HCT116 (cell line): ENCODE results near the gene ST3GAL3. TPM values are rescaled to one million over a fixed set of nuclear protein-coding genes. Genes with fewer than 3 reads are reported as not detected.

ENCODE experiments used
- ATAC-seq: fragments of 200-7000 bp; cut with Tn5 transposase; 2 replicates; pipeline ENCODE4 v1.9.1; 2020; ENCODE audit warnings: mild to moderate bottlenecking, moderate library complexity
- BruUV-seq: library from RNA; stranded (reverse); fragments of 400-500 nt; replicated peaks from 2 replicates; lab custom pipeline; 2021; lab: Mats Ljungman, UMichigan
- CTCF ChIA-PET: fragments of 300-600 bp; sonication (Branson Sonifier 250); formaldehyde crosslinking; loops from one replicate; lab custom pipeline; 2021; ENCODE audit warnings: antibody characterized with exemption; lab: Charles Lee
- POLR2A ChIA-PET: fragments of 300-600, 350-600 bp; sonication (Branson Sonifier 250); formaldehyde crosslinking; loops from one replicate; lab custom pipeline; 2021; ENCODE audit warnings: antibody characterized with exemption; lab: Charles Lee
- RAD21 ChIA-PET, 2 experiments: fragments of 300-600 bp; sonication (Branson Sonifier 250); formaldehyde crosslinking; loops; one replicate each; lab custom pipeline; 2023; ENCODE audit warnings: low total read pairs in 2 of 2; ENCODE audit not compliant: uncharacterized antibody in 2 of 2, unreplicated experiment in 2 of 2, low non-redundant PET in 1 of 2; lab: Charles Lee
- DNase-seq: peaks from one replicate; pipeline ENCODE4 v3.0.0-alpha.2; 2010; ENCODE audit warnings: low read depth, low spot score
- H2AFZ ChIP-seq: fragments of 200-600 bp; shearing (Covaris generic), sonication (generic); 2 replicates; pipeline ENCODE4 v1.6.1; 2017; ENCODE audit warnings: low read depth, mixed run types, mixed read lengths, antibody characterized with exemption, low read length; ENCODE audit not compliant: poor library complexity, severe bottlenecking
- H3K27ac ChIP-seq: 2 replicates; pipeline ENCODE4 v1.5.1; 2012; ENCODE audit warnings: low read depth, low read length
- H3K27me3 ChIP-seq: fragments of 200-600 bp; sonication (generic); 2 replicates; pipeline ENCODE4 v1.6.1; 2016; ENCODE audit warnings: mixed run types, low read length, mixed read lengths; ENCODE audit not compliant: insufficient read depth
- H3K36me3 ChIP-seq, 2 experiments: fragments of 200-500 bp in 1 of 2; fragments of 200-600 bp in 1 of 2; sonication (Bioruptor generic) in 1 of 2; sonication (generic) in 1 of 2; 2 replicates each; pipeline versions ENCODE4 v1.5.1 to v1.6.1; 2014 to 2016; ENCODE audit warnings: low read length in 2 of 2, inconsistent platforms in 1 of 2, mixed read lengths in 1 of 2, mixed run types in 1 of 2; ENCODE audit not compliant: insufficient read depth in 2 of 2, control insufficient read depth in 1 of 2
- H3K4me1 ChIP-seq, 2 experiments: fragments of 200-600 bp in 1 of 2; sonication (generic) in 1 of 2; 2 replicates each; pipeline versions ENCODE4 v1.5.1 to v1.6.1; 2012 to 2017; ENCODE audit warnings: low read length in 2 of 2, inconsistent platforms in 1 of 2, mild to moderate bottlenecking in 1 of 2, mixed read lengths in 1 of 2, mixed run types in 1 of 2, moderate library complexity in 1 of 2; ENCODE audit not compliant: insufficient read depth in 2 of 2, control insufficient read depth in 1 of 2
- H3K4me2 ChIP-seq: fragments of 200-600 bp; sonication (generic); 2 replicates; pipeline ENCODE4 v1.6.1; 2017; ENCODE audit warnings: mixed run types, low read length, mixed read lengths
- H3K4me3 ChIP-seq, 2 experiments: fragments of 200-600 bp in 1 of 2; sonication (generic) in 1 of 2; replicated peaks in 1 of 2; 2 replicates each; pipeline ENCODE4 v1.5.1; 2011 to 2016; ENCODE audit warnings: low read length in 2 of 2, control low read depth in 1 of 2, low read depth in 1 of 2, mild to moderate bottlenecking in 1 of 2, mixed read lengths in 1 of 2, mixed run types in 1 of 2
- H3K79me2 ChIP-seq: fragments of 200-600 bp; sonication (generic); 2 replicates; pipeline ENCODE4 v1.6.1; 2017; ENCODE audit warnings: mild to moderate bottlenecking, mixed run types, low read length, moderate library complexity, mixed read lengths; ENCODE audit not compliant: insufficient read depth
- H3K9ac ChIP-seq: fragments of 200-600 bp; sonication (generic); 2 replicates; pipeline ENCODE4 v1.6.1; 2016; ENCODE audit warnings: low read length, mixed read lengths
- H3K9me2 ChIP-seq: fragments of 200-600 bp; sonication (generic), shearing (Covaris generic); 2 replicates; pipeline ENCODE4 v1.6.1; 2017; ENCODE audit warnings: mixed run types, mild to moderate bottlenecking, moderate library complexity; ENCODE audit not compliant: insufficient read depth
- H3K9me3 ChIP-seq, 2 experiments: fragments of 200-500 bp in 1 of 2; fragments of 200-600 bp in 1 of 2; sonication (Bioruptor generic) in 1 of 2; sonication (generic) in 1 of 2; 2 replicates each; pipeline ENCODE4 v1.6.1; 2014 to 2017; ENCODE audit warnings: low read length in 2 of 2, mixed read lengths in 2 of 2, inconsistent platforms in 1 of 2, low read depth in 1 of 2, mild to moderate bottlenecking in 1 of 2, mixed run types in 1 of 2, moderate library complexity in 1 of 2; ENCODE audit not compliant: control insufficient read depth in 1 of 2, insufficient read depth in 1 of 2
- H4K20me1 ChIP-seq: fragments of 200-600 bp; sonication (generic), shearing (Covaris generic); 2 replicates; pipeline ENCODE4 v1.6.1; 2017; ENCODE audit warnings: mixed run types, mild to moderate bottlenecking, moderate library complexity; ENCODE audit not compliant: insufficient read depth
- EGR1 ChIP-seq: IDR thresholded peaks from 2 replicates; pipeline ENCODE4 v1.6.1; 2012; ENCODE audit warnings: low read depth
- FOSL1 ChIP-seq: IDR thresholded peaks from 2 replicates; pipeline ENCODE4 v1.6.1; 2012; ENCODE audit warnings: low read depth
- POLR2A ChIP-seq: IDR thresholded peaks from 2 replicates; pipeline ENCODE4 v1.7.0; 2011; ENCODE audit warnings: borderline replicate concordance; ENCODE audit not compliant: insufficient read depth, insufficient read length; ENCODE audit errors: extremely low read depth
- RAD21 ChIP-seq: IDR thresholded peaks from 2 replicates; pipeline ENCODE4 v1.6.1; 2012; ENCODE audit warnings: low read depth, mild to moderate bottlenecking
- SIN3A ChIP-seq: IDR thresholded peaks from 2 replicates; pipeline ENCODE4 v1.6.1; 2012; ENCODE audit warnings: low read depth
- YY1 ChIP-seq: IDR thresholded peaks from 2 replicates; pipeline ENCODE4 v1.6.1; 2011; ENCODE audit warnings: low read length, low read depth, moderate library complexity, mild to moderate bottlenecking; ENCODE audit not compliant: insufficient replicate concordance; ENCODE audit errors: extremely low read depth
- ZFX ChIP-seq: fragments of 450-650 bp; IDR thresholded peaks from 2 replicates; pipeline ENCODE4 v1.6.1; 2017
- ZNF274 ChIP-seq: fragments of 200-500 bp; sonication (Bioruptor generic); IDR thresholded peaks from 2 replicates; pipeline ENCODE4 v1.6.1; 2014; ENCODE audit warnings: mild to moderate bottlenecking, low read depth, low read length, inconsistent platforms
- intact Hi-C: fragments of 100-400 bp; cut with micrococcal nuclease; formaldehyde crosslinking; loops from 2 replicates; pipeline ENCODE4 v1.10.0; 2022
- total RNA-seq: library from RNA; stranded (reverse); gene quantifications from one replicate; pipeline ENCODE4 v1.2.1, GENCODE V29; 2021; ENCODE audit not compliant: unreplicated experiment
- TF ChIP-seq, protein P1 (sequence below): IDR thresholded peaks from 2 replicates; pipeline ENCODE4 v1.6.1; 2011; ENCODE audit warnings: mild to moderate bottlenecking, low read length, moderate library complexity; ENCODE audit not compliant: insufficient replicate concordance; ENCODE audit errors: extremely low read depth
- TF ChIP-seq, protein P2 (sequence below): IDR thresholded peaks from 2 replicates; pipeline ENCODE4 v1.6.1; 2012
- TF ChIP-seq, protein P3 (sequence below): IDR thresholded peaks from 2 replicates; pipeline ENCODE4 v1.6.1; 2012; ENCODE audit warnings: low read depth
- TF ChIP-seq, protein P4 (sequence below), 3 experiments: fragments of 200-600 bp in 1 of 3; sonication (generic) in 1 of 3; IDR thresholded peaks in 2 of 3; conservative IDR thresholded peaks in 1 of 3; 2 replicates each; pipeline ENCODE4 v1.5.1; 2012 to 2017; ENCODE audit warnings: low read depth in 2 of 3, low read length in 2 of 3, antibody characterized with exemption in 1 of 3, borderline replicate concordance in 1 of 3, control low read depth in 1 of 3, mild to moderate bottlenecking in 1 of 3, mixed read lengths in 1 of 3, mixed run types in 1 of 3, moderate library complexity in 1 of 3; ENCODE audit not compliant: insufficient read depth in 1 of 3

ST3GAL3 gene
- total RNA-seq, 1 experiment from 2014 or later = 7.2 TPM

DNA sequence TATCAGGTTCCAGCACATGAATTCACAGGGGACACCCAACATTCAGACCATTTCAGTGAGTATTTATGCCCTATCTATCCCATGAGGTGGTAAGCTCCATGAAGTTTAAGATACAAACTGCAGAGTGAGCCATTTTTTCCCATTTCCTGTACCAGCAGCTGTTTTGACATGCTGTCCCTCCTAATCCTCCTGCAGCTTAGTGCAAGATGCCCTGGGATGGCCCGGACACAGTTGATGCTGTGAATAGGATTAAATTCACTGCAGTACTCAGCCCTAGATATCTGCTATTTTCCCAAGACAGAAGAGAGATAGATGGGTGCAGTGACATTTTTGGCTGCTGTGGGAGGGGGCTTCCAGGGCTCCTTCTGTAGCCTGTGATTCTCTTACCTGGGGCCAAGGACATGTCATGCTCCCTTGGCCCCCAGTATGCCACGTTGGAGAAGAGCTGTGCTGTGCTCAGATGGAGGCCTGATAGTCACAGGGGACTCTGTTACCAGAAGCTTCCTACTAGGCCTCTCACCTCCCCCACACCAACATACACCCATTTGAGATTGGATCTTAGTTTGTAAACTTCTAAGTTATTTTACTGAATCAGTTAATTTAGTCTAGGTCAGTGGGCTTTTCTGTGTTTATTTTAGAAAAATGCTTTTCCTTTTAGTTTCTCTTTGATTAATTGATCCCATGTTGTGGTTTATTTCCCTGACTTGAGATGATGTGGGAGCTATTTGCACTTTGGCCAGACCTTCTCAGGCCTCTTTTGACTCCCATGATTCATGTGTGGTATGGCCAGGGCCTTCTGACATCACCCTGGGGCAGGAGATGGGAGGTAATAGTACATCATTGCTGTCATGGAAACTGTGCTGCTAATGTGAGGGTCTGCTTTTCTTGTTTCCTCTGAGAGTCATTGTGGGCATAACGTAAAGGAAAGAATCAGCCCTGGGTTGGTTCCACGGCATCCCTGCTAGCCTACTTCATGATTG lies 92.6 kb downstream of the ST3GAL3 start:
- Histone ChIP-seq H3K4me2 (no peak overlapping the region), H4K20me1 (no peaks in the 10 kb centered on the region), H3K9ac (no peak overlapping the region), H2AFZ (no peak overlapping the region), H3K36me3 (no peaks in the 10 kb centered on the region), H3K4me1 (peaks cover 3 to 13% of the 10 kb centered on the region in 2 experiments; a peak in 2 of 4 replicates), H3K27ac (no peak overlapping the region), H3K9me3 (no peaks in the 10 kb centered on the region), H3K79me2 (no peaks in the 10 kb centered on the region), H3K9me2 (no peaks in the 10 kb centered on the region), H3K27me3 (no peaks in the 10 kb centered on the region), H3K4me3 (no peak overlapping the region)
- ChIA-PET POLR2A (no interaction called here), CTCF (no interaction called here), RAD21 (no interaction called here)
- DNase-seq (no peak), ATAC-seq (no peak)
- intact Hi-C loops = no loop called here
- TF ChIP-seq, protein P1, sequence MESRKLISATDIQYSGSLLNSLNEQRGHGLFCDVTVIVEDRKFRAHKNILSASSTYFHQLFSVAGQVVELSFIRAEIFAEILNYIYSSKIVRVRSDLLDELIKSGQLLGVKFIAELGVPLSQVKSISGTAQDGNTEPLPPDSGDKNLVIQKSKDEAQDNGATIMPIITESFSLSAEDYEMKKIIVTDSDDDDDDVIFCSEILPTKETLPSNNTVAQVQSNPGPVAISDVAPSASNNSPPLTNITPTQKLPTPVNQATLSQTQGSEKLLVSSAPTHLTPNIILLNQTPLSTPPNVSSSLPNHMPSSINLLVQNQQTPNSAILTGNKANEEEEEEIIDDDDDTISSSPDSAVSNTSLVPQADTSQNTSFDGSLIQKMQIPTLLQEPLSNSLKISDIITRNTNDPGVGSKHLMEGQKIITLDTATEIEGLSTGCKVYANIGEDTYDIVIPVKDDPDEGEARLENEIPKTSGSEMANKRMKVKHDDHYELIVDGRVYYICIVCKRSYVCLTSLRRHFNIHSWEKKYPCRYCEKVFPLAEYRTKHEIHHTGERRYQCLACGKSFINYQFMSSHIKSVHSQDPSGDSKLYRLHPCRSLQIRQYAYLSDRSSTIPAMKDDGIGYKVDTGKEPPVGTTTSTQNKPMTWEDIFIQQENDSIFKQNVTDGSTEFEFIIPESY = no peak
- TF ChIP-seq RAD21 = no peak
- TF ChIP-seq ZNF274 = no peak
- TF ChIP-seq SIN3A = no peak
- no peak for TF ChIP-seq POLR2A
- no peak for TF ChIP-seq YY1
- TF ChIP-seq, protein P2, sequence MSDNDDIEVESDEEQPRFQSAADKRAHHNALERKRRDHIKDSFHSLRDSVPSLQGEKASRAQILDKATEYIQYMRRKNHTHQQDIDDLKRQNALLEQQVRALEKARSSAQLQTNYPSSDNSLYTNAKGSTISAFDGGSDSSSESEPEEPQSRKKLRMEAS = no peak
- TF ChIP-seq FOSL1 = no peak
- TF ChIP-seq EGR1 = no peak
- no peak for TF ChIP-seq ZFX
- TF ChIP-seq, protein P3, sequence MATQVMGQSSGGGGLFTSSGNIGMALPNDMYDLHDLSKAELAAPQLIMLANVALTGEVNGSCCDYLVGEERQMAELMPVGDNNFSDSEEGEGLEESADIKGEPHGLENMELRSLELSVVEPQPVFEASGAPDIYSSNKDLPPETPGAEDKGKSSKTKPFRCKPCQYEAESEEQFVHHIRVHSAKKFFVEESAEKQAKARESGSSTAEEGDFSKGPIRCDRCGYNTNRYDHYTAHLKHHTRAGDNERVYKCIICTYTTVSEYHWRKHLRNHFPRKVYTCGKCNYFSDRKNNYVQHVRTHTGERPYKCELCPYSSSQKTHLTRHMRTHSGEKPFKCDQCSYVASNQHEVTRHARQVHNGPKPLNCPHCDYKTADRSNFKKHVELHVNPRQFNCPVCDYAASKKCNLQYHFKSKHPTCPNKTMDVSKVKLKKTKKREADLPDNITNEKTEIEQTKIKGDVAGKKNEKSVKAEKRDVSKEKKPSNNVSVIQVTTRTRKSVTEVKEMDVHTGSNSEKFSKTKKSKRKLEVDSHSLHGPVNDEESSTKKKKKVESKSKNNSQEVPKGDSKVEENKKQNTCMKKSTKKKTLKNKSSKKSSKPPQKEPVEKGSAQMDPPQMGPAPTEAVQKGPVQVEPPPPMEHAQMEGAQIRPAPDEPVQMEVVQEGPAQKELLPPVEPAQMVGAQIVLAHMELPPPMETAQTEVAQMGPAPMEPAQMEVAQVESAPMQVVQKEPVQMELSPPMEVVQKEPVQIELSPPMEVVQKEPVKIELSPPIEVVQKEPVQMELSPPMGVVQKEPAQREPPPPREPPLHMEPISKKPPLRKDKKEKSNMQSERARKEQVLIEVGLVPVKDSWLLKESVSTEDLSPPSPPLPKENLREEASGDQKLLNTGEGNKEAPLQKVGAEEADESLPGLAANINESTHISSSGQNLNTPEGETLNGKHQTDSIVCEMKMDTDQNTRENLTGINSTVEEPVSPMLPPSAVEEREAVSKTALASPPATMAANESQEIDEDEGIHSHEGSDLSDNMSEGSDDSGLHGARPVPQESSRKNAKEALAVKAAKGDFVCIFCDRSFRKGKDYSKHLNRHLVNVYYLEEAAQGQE = no peak
- TF ChIP-seq, protein P4, sequence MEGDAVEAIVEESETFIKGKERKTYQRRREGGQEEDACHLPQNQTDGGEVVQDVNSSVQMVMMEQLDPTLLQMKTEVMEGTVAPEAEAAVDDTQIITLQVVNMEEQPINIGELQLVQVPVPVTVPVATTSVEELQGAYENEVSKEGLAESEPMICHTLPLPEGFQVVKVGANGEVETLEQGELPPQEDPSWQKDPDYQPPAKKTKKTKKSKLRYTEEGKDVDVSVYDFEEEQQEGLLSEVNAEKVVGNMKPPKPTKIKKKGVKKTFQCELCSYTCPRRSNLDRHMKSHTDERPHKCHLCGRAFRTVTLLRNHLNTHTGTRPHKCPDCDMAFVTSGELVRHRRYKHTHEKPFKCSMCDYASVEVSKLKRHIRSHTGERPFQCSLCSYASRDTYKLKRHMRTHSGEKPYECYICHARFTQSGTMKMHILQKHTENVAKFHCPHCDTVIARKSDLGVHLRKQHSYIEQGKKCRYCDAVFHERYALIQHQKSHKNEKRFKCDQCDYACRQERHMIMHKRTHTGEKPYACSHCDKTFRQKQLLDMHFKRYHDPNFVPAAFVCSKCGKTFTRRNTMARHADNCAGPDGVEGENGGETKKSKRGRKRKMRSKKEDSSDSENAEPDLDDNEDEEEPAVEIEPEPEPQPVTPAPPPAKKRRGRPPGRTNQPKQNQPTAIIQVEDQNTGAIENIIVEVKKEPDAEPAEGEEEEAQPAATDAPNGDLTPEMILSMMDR (IDR thresholded peaks at IDR 0.05 in 2 of 3, conservative IDR thresholded peaks at IDR 0.05 in 1 of 3; ENCODE audit: borderline replicate concordance in 1 of 3, insufficient read depth in 1 of 3, low read depth in 2 of 3, low read length in 2 of 3) = no peak
- BruUV-seq = no TSS peak
